ENCODE data around the gene WWOX.

WWOX gene

DNA sequence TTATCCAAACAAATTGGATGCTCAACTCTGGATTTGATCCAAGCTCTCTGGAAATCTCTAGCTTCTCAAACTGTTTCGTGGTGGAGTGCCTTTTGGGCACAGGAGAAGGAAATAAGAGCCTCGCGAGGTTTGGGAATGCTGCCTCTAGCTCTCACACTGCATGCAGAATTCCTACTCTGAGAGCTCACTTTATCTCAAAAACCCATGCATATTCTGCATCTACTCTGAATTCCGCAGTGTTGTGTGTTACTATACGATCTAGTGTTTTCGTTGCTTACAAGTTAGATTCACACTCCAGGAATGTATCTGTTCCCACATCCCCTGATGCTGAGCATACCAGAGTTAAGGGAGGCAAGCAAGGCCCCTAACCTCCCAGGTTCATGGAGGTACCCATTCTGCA, 462.7 kb downstream of the WWOX start:
- no peaks in the 10 kb centered on the region for H3K4me1 ChIP-seq (ENCODE audit: control insufficient read depth, insufficient read depth, low read length)
- H3K9ac ChIP-seq (ENCODE audit: low read length), result no peak overlapping the region
- no peaks in the 10 kb centered on the region for H3K27me3 ChIP-seq (ENCODE audit: control insufficient read depth, insufficient read depth, low read length)
- no peak overlapping the region for H3K4me3 ChIP-seq (ENCODE audit: low read length)
- no peaks in the 10 kb centered on the region for H3K9me3 ChIP-seq (ENCODE audit: control insufficient read depth, low read length)
- H3K36me3 ChIP-seq (ENCODE audit: control insufficient read depth, insufficient read depth, low read length), result no peaks in the 10 kb centered on the region

GRCh38 chr16:78562650-78563049, 463.2 kb downstream of the WWOX start:
- Histone ChIP-seq H3K9ac (ENCODE audit: low read length) (no peak overlapping the region), H3K9me3 (ENCODE audit: control insufficient read depth, low read length) (no peaks in the 10 kb centered on the region), H3K36me3 (ENCODE audit: control insufficient read depth, insufficient read depth, low read length) (no peaks in the 10 kb centered on the region), H3K27me3 (ENCODE audit: control insufficient read depth, insufficient read depth, low read length) (no peaks in the 10 kb centered on the region), H3K4me1 (ENCODE audit: control insufficient read depth, insufficient read depth, low read length) (no peaks in the 10 kb centered on the region), H3K4me3 (ENCODE audit: low read length) (no peak overlapping the region)

- Histone ChIP-seq H3K4me1 (ENCODE audit: control insufficient read depth, insufficient read depth, low read length) (no peaks in the 10 kb centered on the region), H3K9me3 (ENCODE audit: control insufficient read depth, low read length) (no peaks in the 10 kb centered on the region), H3K9ac (ENCODE audit: low read length) (no peak overlapping the region), H3K4me3 (ENCODE audit: low read length) (no peak overlapping the region), H3K36me3 (ENCODE audit: control insufficient read depth, insufficient read depth, low read length) (no peaks in the 10 kb centered on the region), H3K27me3 (ENCODE audit: control insufficient read depth, insufficient read depth, low read length) (no peaks in the 10 kb centered on the region)
These were observed 464.5 kb downstream of the WWOX start for GRCh38 chr16:78563905-78564304.

- no peaks in the 10 kb centered on the region for H3K36me3 ChIP-seq (ENCODE audit: control insufficient read depth, insufficient read depth, low read length)
- no peak overlapping the region for H3K9ac ChIP-seq (ENCODE audit: low read length)
- H3K27me3 ChIP-seq (ENCODE audit: control insufficient read depth, insufficient read depth, low read length), result no peaks in the 10 kb centered on the region
- no peaks in the 10 kb centered on the region for H3K4me1 ChIP-seq (ENCODE audit: control insufficient read depth, insufficient read depth, low read length)
- H3K4me3 ChIP-seq (ENCODE audit: low read length), result no peak overlapping the region
- H3K9me3 ChIP-seq (ENCODE audit: control insufficient read depth, low read length), result no peaks in the 10 kb centered on the region
These were observed 467.1 kb downstream of the WWOX start for GRCh38 chr16:78566397-78567073.

- Histone ChIP-seq H3K4me1 (ENCODE audit: control insufficient read depth, insufficient read depth, low read length) (no peaks in the 10 kb centered on the region), H3K4me3 (ENCODE audit: low read length) (no peak overlapping the region), H3K9me3 (ENCODE audit: control insufficient read depth, low read length) (no peaks in the 10 kb centered on the region), H3K36me3 (ENCODE audit: control insufficient read depth, insufficient read depth, low read length) (no peaks in the 10 kb centered on the region), H3K27me3 (ENCODE audit: control insufficient read depth, insufficient read depth, low read length) (no peaks in the 10 kb centered on the region), H3K9ac (ENCODE audit: low read length) (no peak overlapping the region)
These were observed 471.1 kb downstream of the WWOX start for GRCh38 chr16:78570399-78571141.

- Histone ChIP-seq H3K9me3 (ENCODE audit: control insufficient read depth, low read length) (no peaks in the 10 kb centered on the region), H3K27me3 (ENCODE audit: control insufficient read depth, insufficient read depth, low read length) (no peaks in the 10 kb centered on the region), H3K36me3 (ENCODE audit: control insufficient read depth, insufficient read depth, low read length) (no peaks in the 10 kb centered on the region), H3K4me3 (ENCODE audit: low read length) (no peak overlapping the region), H3K4me1 (ENCODE audit: control insufficient read depth, insufficient read depth, low read length) (no peaks in the 10 kb centered on the region), H3K9ac (ENCODE audit: low read length) (no peak overlapping the region)
These were observed 472.0 kb downstream of the WWOX start for GRCh38 chr16:78571434-78571833.

DNA sequence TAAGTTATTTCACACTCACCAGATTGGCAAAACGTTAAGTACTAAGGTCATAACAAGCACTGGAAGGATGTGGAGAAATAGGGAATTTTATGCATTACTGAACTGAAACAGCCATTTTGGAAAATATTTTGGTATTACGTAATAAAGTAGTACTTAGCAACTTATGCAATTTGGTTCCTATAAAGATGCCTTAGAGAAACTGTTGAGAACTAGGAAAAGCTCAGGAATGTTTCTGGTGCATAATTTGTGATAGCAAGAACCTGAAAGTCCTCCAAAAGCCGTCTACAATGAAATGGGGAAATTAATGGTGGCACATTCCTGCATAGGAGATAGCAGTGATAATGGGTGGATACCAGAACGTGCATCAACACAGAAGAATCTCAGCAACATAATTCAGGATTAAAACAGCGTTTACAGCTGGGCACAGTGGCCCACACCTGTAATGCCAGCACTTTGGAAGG, 472.5 kb downstream of the WWOX start:
- Histone ChIP-seq H3K4me3 (ENCODE audit: low read length) (no peak overlapping the region), H3K36me3 (ENCODE audit: control insufficient read depth, insufficient read depth, low read length) (no peaks in the 10 kb centered on the region), H3K27me3 (ENCODE audit: control insufficient read depth, insufficient read depth, low read length) (no peaks in the 10 kb centered on the region), H3K9ac (ENCODE audit: low read length) (no peak overlapping the region), H3K4me1 (ENCODE audit: control insufficient read depth, insufficient read depth, low read length) (no peaks in the 10 kb centered on the region), H3K9me3 (ENCODE audit: control insufficient read depth, low read length) (no peaks in the 10 kb centered on the region)

DNA sequence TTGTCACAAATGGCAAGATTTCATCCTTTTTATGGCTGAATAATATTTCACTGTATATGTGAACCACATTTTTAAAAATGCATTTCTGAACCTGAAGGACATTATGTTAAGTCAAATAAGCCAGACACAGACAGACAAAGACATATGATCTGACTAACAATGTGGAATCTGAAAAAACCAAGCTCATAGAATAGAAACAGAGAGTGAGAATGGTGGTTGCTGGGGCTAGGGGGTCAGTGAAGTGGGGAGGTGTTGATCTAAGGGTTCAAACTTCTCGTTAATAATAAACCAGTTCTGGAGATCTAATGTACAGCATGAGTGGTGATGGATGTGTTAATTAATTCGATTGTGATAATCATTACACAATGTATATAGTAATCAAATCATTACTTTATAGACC, 475.1 kb downstream of the WWOX start:
- Histone ChIP-seq H3K4me1 (ENCODE audit: control insufficient read depth, insufficient read depth, low read length) (no peaks in the 10 kb centered on the region), H3K9ac (ENCODE audit: low read length) (no peak overlapping the region), H3K27me3 (ENCODE audit: control insufficient read depth, insufficient read depth, low read length) (no peaks in the 10 kb centered on the region), H3K36me3 (ENCODE audit: control insufficient read depth, insufficient read depth, low read length) (no peaks in the 10 kb centered on the region), H3K9me3 (ENCODE audit: control insufficient read depth, low read length) (no peaks in the 10 kb centered on the region), H3K4me3 (ENCODE audit: low read length) (no peak overlapping the region)

DNA sequence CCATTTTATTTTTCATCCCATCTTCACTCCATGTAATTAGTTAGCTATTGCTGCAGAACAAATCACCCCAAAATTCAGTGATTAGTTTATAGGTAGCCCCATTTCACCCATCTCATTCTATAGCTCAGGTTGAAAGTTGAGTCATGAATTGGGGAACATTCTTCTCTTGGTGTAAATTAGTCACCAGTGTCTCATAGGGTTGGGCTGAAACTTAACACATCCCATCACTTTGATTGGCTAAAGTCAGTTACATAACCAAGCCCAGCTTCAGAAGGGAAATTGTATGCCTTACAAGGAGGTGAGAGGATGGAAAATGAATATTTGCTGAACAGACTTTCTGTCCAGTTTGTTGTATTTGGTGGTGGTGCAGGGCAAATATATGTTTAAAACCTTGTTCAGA, 477.5 kb downstream of the WWOX start:
- no peaks in the 10 kb centered on the region for H3K36me3 ChIP-seq (ENCODE audit: control insufficient read depth, insufficient read depth, low read length)
- H3K9ac ChIP-seq (ENCODE audit: low read length), result no peak overlapping the region
- H3K9me3 ChIP-seq (ENCODE audit: control insufficient read depth, low read length), result no peaks in the 10 kb centered on the region
- no peaks in the 10 kb centered on the region for H3K27me3 ChIP-seq (ENCODE audit: control insufficient read depth, insufficient read depth, low read length)
- no peak overlapping the region for H3K4me3 ChIP-seq (ENCODE audit: low read length)
- no peaks in the 10 kb centered on the region for H3K4me1 ChIP-seq (ENCODE audit: control insufficient read depth, insufficient read depth, low read length)

GRCh38 chr16:78577630-78578029, 478.2 kb downstream of the WWOX start:
- Histone ChIP-seq H3K9ac (ENCODE audit: low read length) (no peak overlapping the region), H3K36me3 (ENCODE audit: control insufficient read depth, insufficient read depth, low read length) (no peaks in the 10 kb centered on the region), H3K9me3 (ENCODE audit: control insufficient read depth, low read length) (no peaks in the 10 kb centered on the region), H3K4me1 (ENCODE audit: control insufficient read depth, insufficient read depth, low read length) (no peaks in the 10 kb centered on the region), H3K27me3 (ENCODE audit: control insufficient read depth, insufficient read depth, low read length) (no peaks in the 10 kb centered on the region), H3K4me3 (ENCODE audit: low read length) (no peak overlapping the region)

DNA sequence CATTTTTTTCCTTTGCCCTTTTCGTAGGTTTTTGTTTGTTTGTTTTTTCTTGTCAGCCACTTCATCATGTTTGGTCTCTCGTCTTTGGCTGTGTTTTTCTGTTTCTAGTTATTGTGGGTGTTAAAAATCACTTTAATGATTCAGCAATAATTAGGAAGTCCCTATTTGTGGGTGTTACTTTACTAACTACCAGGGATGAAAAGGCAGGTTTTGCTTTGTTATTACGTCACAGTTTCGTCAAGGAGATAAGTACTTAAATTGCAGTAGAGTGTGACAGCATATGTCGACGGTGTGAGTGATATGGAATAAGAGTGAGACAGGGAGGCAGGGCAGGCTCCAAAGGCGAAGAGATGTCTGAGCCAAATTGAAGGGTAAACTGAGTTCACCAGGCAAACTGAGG, 479.6 kb downstream of the WWOX start:
- Histone ChIP-seq H3K36me3 (ENCODE audit: control insufficient read depth, insufficient read depth, low read length) (no peaks in the 10 kb centered on the region), H3K4me3 (ENCODE audit: low read length) (no peak overlapping the region), H3K9ac (ENCODE audit: low read length) (no peak overlapping the region), H3K4me1 (ENCODE audit: control insufficient read depth, insufficient read depth, low read length) (no peaks in the 10 kb centered on the region), H3K27me3 (ENCODE audit: control insufficient read depth, insufficient read depth, low read length) (no peaks in the 10 kb centered on the region), H3K9me3 (ENCODE audit: control insufficient read depth, low read length) (no peaks in the 10 kb centered on the region)

- H3K36me3 ChIP-seq (ENCODE audit: control insufficient read depth, insufficient read depth, low read length), result no peaks in the 10 kb centered on the region
These were observed 484.0 kb downstream of the WWOX start for GRCh38 chr16:78583441-78583840.

More at GRCh38 chr16:78583441-78583840, 484.0 kb downstream of the WWOX start:
- Histone ChIP-seq H3K27me3 (ENCODE audit: control insufficient read depth, insufficient read depth, low read length) (no peaks in the 10 kb centered on the region), H3K4me1 (ENCODE audit: control insufficient read depth, insufficient read depth, low read length) (no peaks in the 10 kb centered on the region), H3K9me3 (ENCODE audit: control insufficient read depth, low read length) (no peaks in the 10 kb centered on the region), H3K9ac (ENCODE audit: low read length) (no peak overlapping the region), H3K4me3 (ENCODE audit: low read length) (no peak overlapping the region)

All from mucosa of stomach (tissue), 1 donor.